NOMO-1 treated with dmso at 0.1 percent for 144 hours (cell line): ENCODE data around the gene STARD3.

Source experiments
- DNase-seq: peaks from one replicate; lab custom pipeline; 2025; ENCODE audit not compliant: unreplicated experiment; lab: John Stamatoyannopoulos, UW

STARD3 gene

DNA sequence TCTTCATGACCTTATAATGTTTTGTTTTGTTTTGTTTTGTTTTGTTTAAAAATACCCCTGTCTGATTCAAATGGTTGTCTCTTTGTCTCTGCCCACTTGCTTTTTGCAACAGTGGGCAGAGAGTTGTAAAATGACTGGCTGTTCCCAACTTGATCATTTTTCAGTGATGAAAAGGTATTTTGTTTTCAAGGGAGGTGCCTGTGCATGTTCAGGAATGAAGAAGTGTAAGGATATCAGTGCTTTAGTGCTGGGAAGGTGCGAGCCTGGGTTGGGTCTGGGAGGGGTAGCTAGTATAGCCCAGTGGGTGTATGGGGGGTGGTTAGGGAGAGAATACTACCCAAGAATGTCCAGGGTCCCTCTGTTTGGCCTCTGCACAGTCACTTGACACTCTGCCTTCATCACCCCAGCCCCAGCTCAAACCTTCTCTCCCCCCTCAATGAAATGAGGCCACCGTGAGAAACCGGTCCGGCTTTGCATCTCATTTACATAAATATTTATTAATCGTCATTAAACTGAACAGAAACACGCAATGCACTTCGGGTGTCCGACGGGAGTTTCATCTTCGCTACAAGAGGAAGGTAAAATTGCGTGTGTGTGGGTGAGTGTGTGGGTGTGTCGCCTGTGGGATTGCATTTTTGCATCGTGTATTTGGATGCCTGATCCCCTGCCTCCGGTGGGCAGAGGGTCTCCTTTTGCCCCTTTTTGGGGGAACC is 33.5 kb upstream of the STARD3 start:
- DNase-seq: no peak

DNA sequence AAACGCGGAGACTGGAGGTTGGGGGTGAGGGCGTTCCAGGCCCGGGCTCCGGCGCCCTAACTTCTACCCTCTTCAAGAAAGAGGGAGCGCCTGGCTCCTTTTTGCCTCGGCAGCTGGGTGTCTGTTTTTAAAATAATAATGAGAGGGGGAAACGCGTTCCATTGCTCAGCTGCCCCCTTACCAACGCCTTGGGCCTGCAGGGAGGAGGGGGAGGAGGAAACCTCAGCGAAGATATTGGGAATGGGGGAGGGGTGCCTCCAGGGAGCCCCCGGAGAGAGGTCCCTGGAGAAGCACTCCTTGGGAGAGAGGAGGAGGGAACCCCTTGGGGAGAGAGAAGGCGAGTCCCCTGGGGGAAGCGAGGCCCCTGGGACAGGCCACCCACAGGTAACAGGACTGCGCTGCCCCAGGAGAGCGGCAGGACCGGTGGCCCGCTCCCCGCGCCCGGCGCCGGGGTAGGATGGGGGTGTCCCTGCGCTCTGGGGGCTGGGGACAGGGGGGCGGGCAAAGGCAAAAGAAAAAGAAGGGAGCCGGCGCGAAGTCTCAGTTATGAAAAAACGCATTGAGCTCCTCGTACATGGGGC is 31.9 kb upstream of the STARD3 start:
- DNase-seq: no peak

DNA sequence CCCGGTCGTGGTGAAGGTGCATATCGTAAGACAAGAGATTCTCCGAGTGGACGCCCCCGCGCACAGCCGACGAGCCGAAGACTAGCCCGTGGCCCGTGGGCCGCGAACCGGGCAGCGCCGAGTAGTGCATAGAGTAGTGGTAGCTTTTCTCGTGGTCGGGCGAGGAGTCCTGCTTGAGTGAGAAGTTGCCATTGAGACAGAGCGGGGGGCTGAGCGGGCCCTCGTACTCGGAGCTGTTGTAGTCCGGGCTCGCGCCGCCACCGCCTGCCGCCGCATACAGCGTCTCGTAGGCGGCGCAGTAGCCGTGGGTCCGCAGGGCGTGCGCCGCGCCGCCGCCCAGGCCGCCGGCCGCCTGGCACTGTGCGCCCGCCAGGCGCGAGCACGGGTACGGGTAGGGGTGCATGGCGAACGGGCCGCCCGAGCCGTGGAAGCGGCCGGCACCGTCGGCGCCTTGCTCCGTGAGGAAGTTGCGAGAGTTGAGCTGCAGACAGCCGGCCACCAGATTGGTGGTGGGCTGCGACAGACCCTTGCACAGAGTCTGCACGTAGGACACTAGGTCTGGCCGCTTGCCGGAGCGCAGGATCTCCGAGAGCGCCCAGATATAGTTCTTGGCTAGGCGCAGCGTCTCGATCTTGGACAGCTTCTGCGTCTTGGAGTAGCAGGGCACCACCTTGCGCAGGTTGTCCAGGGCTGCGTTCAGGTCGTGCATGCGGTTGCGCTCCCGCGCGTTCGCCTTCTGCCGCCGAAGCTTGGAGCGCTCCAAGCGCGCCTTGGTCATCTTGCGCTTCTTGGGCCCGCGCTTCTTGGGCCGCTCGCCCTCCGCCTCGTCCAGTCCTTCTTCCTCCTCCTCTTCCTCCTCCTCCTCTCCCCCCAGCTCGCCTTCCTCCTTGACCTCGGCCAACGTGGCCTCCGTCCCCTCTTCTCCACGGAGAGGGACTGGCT is 31.2 kb upstream of the STARD3 start:
- DNase-seq: no peak

DNA sequence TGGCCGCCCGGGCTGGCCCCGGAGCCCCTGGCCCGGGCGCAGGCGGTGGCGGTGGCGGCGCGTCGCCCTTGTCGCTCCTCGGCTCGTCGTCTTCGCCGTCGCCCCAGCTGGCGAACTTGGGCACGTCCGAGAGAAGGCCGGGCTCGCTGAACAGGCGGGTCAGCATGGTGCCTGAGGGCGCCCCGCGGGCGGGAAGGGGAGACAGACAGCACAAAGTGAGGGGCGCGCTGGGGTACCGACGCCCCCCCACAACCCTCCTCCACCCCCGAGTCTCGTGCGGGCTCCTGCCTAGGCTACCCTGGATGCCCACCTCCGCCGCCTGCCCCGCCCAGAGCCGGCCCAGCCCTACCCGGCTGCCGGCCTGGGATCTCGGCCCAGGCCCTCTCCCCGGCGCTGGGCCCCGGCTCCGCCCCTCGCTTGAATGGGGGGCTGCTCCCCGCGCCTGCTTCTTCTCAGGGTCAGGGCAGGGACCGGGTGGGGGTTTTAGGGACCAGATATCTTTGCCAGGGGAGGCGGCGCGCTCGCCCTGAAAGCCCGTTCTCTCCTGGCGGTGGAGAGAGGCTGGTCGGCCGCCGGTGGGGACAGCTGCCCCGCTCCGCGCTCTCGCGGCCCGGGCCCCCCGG is 30.4 kb upstream of the STARD3 start:
- DNase-seq: no peak

DNA sequence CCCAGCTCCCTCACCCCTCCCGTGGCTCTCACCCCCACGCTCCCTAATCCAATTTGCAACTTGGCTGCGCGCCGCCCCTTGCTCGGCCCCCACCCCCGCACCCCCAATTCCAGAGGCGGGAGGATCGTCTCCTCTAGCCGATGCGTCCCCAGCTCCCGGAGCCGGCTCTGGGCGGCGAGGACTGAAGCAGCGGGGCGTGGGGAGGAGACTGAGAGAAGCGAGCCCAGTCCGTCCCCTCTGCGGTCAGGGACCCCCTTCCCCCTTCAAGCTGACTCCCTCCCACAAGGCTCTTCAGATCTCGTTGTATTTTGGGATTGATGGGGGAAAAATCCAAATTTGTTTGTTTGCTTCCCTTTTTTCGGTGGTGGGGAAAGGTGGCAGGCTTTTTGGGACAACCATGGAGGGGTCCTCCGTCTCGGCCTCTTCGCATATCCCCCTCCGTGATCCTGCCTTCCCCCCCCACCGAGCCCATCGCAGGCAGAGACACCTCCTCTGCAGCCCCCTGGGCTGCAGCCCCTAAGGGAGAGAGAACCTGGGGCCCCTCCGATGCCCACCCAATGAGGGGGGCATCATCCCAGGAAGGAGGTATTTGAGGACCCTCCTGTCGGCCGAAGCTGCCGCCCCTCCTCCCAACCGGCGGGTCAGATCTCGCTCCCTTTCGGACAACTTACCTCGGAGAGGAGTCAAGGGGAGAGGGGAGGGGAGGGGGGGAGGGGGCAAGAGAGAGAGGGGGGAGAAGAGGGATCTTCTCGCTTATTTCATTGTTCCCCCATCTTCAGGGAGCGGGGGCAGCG is 29.7 kb upstream of the STARD3 start:
- DNase-seq: no peak

DNA sequence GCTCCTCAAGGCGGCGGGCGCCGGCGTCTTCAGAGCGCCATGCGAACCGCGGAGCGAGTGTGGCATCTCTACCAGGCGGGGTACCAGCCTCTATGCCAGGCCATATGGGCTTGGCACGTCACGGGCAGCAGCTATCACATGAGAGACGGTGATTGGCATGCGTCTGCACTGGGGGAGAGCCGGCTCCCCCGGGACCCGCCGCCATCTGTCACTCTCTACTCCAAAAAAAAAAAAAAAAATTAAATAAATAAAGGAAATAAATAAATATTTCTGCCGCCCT is 29.2 kb upstream of the STARD3 start, which contains the start of gene NEUROD2:
NEUROD2 (minus strand) TSS at position 70 of the 280 bp plus-strand sequence. CDS start 1,321 bp downstream, outside the sequence.
- no peak for DNase-seq

DNA sequence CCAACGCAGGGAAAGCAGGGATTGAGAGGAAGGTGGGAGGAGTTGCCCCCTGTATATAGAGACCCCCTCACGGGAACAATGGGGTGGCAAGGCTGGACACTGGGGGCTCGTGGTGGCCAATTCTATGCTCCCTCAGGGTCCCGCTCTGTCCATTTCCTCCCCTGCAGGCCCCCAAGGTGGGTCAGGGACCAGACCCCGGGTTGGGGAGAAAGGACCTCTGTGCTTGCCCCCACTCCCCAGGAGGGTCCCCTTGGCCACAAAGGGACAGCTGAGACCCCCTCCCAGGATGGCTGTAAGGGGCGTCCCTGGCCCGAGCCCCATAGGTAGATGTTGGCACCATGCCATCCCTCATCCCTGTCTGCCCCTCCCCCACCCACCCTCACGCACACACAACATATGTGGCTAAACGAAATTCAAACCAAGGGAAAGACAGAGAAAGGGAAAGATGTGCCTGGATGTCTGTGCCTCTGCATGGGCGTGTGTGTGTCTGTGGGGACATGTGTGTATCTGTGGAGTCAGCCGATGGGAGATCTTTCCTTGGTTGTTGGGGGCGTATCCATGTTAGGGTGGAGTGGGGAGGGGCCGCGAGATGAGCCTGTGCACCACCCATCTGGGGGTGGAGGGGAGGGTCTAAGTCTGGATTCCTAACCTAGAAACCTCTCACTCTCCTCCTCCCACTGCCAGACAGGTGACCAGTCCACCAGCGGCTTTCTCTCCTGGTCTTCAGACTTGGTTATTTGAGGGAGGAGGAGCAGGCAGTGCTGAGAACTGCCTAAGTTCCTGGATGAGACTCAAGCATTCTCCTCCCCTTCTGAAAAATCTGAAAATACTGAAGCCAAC is 28.6 kb upstream of the STARD3 start:
- no peak for DNase-seq

DNA sequence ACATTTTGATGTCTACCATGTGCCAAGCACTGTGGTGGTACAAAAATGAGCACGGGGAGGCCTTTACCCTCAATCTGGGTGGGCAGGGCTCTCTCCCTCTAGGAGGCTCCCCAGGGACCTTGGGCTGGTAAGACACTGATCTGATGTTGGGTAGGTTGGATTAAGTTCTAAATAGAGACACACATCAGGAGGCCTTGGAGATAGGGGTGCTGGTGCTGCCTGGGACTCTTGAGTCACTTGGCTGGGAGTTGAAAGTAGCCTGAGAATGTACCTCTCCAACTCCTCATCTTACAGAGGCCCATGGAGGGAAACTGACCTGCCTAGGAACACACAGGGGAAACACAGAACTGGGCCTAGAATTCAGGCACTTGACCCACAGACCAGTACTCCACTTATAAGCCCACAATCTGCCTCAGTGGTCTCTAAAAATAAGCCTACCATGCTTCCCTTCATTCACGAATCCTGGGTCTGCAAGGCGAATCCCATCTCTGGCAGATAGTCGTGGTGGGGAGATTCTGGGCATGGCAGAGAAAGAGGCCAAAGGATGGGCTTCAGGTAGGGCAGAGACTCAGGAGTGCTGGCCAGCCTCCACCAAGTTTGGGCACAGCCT is 27.4 kb upstream of the STARD3 start:
- DNase-seq: no peak

DNA sequence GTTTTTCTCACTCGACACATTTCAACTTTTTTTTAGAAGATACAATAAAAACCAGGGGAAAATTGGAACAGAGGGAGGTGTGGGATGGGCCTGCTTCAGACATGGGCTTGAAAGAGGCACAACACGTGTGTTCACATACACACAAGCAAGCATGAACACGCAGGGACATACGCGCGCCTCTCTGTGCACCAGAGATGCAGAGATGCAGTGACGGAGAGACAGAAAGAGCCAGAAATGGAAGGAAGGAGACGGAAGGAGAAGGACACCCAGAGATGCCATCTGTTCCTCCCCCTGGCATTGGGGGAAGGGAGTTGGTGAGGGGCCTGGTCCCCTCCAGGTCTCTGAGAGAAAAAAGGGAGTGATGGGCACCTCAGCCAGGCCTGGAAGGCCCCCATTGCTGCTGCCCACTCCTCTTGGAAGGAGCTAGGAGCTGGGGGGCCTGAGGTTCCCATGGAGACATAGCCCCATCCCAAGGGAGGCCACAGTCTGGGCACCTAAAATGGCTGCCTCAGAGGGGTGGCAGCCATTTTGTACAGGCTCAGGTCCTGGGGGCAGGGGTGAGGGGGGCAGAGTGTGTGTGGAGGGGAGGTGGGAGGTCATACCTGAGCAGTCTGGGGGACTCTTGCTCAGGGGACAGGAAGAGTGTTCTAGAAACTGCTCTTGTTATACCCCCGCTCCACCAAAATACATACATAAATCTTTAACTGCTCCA is 25.4 kb upstream of the STARD3 start:
- no peak for DNase-seq

DNA sequence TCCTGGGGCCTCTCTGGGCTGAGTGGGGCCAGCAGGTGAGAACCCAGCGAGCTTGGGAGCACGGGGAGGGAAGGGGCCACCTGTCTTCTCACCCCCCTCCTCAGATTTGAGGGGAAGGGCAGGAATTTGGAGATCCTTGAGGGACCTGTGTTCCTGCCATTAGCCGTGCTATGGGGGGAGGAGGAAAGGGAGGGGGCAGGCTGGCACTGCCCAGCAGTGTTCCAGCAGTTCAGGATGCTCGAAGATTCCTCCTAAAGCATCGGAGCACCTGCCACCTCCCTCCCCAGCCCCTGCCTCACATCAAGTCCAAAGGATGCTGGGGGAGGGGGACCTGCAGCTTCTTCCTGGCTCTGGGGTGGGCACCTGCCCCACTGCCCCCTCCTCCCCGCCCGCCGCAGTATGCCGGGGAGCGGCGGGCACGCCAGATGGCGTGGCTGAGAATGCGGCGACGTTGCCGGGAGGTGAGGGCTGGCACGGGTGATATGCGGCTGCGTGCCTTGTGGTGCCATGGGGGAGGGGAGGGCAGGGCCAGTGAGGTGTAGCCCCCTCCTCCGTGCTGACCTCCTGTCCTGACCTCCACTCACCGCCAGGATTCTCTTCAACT is 24.6 kb upstream of the STARD3 start:
- DNase-seq: no peak

DNA sequence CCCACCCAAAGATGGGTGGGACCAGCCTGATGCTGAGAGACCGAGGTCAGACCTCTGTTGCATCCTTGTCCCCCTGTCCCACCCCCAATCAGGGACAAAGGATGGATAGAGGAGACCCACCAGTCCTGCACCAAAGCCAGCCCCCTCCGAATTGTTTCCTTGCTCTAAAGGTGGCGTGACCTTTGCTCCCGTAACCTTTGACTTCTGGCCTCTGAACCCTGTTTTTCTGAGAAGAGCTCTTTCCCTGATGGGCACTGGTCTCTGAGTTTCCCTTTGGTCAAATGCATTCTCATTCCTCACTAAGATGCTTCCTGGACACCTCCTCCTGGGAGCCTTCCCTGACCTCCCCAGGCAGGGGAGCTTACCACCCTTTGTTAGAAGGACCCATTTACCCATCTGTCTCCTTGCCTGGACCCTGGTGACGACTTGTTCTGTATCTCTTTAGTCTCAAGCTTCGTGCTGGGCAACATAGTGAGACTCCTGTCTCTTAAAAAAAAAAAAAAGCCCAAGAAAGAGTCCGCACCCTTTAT is 23.9 kb upstream of the STARD3 start:
- DNase-seq: no peak

DNA sequence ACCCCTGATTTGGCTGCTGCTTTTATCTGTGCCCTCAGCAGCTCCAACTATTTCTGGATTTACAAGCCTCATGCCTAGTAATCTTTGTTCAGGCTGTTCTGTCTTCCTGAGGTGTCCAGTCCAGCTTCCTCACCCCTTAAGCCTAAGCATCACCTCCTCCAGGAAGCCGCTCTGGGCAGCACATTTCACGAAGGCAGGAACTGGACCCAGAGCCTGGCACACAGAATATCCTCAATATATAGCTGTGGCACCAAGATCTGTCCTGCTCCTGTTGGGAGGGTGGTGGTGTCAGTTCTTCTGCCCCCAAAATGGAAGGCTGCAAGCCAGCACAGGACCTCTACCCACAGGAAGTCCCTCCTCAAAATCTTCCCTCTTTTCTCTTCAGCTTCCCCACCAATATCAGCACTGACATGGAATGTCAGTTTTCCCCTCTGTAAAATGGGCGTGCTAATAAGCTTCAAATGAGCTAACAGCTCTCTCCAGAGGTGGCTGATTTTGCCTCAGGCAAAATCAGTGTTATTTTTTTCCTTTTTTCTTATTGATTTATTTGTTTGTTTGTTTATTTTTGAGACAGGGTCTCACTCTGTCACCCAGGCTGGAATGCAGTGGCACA is 22.3 kb upstream of the STARD3 start:
- DNase-seq: no peak

DNA sequence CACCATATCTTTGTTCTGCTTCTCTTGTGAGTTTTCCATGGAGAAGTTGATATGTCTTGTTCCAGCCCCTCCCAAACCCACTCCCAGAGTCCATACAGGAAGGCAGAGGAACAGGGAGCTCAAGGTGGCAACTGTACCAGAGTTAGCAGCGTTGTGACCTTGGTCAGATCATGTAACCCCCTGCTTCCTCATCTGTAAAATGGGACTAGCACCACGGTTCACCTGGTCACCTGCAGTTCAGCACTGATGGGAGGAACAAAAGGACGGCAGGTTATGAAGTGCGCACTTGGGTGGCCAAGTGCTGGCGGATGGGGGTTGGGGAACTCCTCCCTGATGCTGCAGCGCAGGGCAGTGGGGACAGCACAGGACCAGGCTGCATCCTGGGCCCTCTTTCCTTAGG is 21.5 kb upstream of the STARD3 start:
- no peak for DNase-seq

DNA sequence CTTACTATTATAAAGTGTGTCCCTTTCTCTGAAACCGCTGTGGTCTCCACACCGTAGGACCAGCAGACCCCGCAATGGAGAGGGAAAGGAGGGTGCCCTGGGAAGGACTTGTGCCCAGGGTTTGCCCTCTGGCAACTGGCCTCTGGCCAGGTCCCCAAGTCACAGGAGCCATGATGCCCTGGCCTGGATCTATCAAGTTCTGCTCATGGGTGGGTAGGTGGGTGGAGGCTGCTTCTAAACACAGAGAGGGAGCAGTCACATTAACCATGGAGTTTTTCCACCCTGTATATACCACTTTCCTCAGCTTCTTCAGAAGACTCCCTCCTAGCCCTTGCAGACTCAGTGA is 19.9 kb upstream of the STARD3 start:
- DNase-seq: no peak

DNA sequence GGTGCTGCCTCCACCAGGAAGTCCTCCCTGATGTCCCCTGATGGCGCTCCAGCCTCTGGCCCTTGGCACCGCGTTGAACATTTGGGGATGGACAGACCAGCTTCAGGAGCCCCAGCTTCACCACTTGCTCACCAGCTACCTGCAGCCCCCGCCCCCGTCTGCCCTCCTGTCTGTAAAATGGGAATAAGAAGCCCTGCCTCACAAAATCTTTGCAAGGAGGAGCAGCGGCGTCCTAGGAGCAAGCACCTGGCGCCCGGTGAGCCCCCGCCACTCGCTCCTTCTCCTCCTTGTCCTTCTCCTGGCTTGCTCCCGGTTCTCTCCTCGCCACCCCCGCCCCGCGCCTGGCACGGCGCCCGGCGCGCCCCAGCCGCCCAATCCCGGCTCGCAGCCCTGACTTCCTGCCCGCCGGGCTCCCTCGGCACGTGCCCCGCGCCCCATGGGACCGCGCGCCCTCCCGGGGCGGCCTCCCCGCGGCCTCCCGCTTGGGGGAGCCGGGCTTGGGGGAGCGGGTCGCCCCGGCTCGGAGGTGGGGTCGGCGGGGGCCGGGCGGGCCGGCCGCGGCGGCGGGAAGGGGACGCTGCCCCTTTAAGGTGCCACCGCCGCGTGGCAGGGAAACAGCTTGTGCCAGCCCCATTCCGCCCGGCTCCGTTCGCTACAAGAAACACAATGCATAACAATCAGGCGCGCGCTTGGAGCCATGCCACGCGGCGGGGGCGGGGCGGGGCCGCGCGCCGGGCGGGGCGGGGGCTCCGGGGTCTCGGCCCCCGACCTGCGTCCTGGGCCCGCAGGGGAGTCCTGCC is 19.3 kb upstream of the STARD3 start:
- peak; percentile 14 for DNase-seq

DNA sequence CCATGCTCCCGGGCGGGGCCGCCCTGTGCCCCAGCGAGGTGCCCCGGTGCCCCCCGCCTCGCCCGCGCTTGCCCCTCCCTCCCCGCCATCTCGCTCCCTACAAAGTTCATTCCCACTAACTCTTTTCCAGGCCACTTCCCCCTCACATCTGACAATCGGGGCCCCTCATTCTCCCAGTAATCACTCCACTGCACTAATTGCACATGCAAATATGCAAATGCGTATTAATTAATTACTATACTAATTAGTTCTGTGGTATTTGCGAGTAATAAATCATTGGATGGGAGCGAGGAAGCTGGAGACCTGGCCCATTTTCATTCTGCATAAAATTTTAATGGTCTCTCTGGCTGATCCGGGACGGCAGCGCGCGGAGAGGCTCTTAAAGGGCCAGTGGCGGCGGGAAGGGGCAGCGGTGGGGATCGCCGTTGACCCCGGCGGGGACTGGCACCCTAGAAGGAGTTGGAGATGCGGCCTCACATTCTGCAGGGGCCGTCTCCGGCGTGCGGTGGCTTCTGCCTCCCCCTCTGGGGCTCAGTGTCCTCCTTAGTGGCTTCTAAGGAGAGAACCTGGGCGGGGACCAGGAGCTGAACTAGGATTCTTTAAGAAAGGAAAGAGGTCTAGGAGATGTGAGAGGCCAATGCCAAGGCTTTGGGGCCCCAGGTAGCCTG is 18.6 kb upstream of the STARD3 start:
- no peak for DNase-seq
